Dedifferentiated amniotic fluid mesenchymal stem cell (primary cell): ENCODE measurements around the gene AKR1E2.

Experiments used
- DNase-seq: peaks from one replicate; pipeline ENCODE4 v3.0.0-alpha.2; 2016; ENCODE audit errors: extremely low spot score

The AKR1E2 gene

DNA sequence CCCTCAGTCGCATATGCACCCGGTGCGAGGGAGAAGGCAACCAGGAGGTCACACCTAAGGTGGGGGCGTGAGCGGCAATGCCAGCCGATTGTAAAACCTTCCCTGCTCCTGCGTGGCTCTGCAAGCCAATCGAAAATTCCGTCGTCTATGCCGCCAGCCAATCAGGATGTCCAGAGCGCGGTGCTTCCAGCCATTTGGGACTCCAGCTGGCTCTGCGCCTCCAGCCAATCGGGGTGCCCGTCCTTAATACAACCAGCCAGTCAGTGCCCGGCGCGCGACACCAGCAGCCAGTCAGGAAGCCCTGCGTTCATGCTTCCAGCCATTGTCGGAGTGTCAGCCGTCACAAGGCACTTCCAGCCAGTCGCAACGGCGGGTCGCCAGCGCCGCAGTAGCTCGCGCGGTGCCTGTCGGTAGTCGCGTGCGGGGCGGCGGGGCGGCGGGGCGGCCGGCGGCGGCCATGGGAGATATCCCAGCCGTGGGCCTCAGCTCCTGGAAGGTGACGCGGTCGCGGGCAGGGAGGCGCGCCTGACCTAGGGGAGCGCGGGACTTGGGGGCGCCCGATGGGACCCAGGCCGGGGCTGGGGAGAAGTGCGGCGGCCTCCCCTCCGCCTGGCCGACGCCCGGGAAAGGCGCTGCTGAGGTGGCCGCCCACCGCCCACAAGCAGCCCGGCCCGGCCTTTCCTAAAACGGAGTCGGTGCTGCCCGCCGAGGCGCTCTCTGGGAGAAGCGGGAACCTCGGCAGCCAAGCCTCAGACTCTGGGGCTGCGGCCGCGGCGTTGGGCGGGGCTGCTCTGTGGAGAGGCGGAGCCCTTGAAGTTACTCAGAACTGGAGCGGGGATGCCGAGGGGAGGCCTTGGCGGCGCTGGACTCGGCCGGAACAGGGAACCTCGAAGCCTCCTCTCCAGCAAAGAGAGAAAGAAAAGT, at the start of gene AKR1E2:
TSS of gene AKR1E2 (plus strand) at position 340 of the 924 bp plus-strand sequence. CDS start at position 458, 118 bp downstream.
- peak; percentile 73 for DNase-seq

DNA sequence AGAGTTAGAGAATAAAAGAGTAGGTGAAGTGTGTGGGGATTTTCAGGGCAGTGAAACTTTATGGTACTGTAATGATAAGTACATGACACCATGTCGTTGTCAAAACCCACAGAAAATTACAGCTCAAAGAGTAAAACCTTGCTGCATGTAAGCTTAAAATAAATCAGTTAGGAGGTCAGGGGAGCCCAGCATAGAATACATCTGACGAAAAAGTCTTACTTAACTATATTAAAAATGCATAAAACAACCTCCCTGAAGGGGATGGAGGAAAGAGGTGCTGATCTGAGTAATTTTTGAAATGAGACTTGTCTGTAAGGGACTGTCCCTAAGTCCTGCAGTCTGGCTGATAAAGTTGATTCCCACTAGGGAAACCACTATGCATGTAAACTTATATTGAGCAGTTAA, 49.8 kb upstream of the AKR1E2 start:
- no peak for DNase-seq

DNA sequence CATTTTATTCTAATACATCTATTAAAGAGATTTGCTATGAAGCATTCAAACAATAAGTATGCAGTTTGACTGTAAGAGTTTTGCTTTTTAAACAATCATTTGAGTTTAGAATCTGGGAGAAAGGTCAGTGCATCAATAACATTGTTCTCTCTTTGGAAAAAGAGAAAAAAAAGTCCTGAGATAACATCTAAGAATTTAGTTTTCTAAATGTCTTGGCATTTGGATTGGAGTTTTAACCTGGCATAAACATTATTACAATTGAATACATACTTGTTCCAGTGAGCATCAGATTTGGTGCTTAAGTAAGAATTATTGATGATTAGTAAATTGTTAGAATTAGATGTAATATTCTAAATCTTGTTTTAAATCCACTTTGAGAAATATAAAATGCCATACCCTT, 47.2 kb upstream of the AKR1E2 start:
- DNase-seq, result no peak

DNA sequence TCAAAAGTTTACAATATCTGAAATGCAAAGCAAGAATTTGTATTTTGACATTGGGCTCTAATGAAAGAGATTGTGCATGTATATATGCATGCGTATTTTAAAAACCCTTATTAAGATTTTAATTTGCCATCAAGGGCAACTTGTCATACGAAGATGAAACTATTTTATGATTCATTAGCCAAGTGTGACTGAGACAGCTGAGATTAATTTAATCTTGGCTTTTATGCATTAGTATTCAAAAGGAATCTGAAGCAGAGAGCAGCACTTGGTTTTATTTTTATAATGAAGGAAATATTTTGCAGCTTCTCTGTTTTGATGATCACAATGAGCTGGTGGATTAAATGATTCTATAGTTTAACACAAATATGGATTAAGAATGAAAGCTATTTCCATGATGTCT, 45.9 kb upstream of the AKR1E2 start:
- no peak for DNase-seq

DNA sequence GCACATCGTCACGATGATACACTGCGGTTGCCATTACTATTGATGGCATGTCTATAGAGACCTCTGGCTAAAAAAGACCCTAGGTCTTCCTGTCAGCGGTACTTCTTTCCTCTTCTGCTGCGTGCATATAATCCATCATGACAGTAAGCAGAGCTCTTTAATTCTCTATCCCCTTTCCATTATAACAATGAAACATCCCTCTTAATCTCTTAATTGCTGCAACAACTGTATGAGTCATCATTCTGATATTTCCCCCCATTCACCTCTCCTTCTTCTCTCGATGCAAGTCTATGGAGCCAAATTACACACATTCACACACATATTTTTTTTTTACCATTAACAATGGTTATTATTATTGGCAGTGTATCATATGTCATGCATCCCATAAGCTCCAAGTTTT, 45.2 kb upstream of the AKR1E2 start:
- DNase-seq, result no peak

DNA sequence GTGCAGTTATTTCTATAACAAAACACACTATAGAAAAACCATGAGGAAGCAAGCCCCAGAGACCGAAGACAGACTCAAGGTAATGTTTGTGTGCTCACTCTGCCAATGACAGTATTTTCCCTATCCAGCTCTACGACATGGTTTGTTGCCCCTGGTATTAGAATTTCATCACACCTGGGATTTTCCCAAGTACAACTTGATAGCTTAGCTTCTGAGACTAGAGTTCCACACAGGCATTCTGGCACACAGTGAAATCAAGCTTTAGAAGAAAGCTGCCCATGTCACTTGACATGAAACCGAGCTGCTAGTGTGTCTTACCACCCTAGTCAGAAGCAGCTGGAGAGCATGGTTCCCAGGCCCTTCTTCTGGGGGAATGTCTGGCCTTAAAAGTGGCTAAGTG, 44.1 kb upstream of the AKR1E2 start:
- DNase-seq, result no peak

DNA sequence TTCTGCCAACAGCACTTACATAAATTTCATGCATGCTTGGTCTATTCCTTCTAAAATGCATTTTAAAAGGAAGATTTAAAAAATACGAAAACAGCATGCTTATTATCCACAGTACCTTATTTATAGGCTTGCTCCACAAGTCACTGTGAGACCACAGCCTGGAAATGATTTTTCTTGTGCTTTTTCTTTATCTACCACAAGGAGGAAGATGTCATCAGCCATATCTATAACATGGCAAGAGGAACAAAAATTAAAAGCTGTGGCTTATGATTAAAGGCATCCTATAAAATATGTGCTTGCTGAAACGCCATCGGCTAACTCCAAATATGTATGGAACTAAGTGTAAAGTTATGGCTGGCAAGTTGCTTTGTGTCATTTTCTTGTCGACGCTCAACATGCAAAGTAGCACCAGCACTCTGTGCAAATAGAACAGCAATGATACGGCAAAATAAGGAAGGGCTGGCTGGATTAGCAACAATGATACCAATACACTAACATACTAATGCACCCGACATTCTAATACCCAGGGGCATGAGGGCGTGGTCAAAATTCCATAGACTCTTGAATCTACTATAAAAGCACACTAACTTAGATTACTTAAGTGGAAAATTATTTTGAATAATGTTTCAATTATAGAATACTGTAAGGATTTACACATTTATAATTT, 41.2 kb upstream of the AKR1E2 start:
- no peak for DNase-seq

DNA sequence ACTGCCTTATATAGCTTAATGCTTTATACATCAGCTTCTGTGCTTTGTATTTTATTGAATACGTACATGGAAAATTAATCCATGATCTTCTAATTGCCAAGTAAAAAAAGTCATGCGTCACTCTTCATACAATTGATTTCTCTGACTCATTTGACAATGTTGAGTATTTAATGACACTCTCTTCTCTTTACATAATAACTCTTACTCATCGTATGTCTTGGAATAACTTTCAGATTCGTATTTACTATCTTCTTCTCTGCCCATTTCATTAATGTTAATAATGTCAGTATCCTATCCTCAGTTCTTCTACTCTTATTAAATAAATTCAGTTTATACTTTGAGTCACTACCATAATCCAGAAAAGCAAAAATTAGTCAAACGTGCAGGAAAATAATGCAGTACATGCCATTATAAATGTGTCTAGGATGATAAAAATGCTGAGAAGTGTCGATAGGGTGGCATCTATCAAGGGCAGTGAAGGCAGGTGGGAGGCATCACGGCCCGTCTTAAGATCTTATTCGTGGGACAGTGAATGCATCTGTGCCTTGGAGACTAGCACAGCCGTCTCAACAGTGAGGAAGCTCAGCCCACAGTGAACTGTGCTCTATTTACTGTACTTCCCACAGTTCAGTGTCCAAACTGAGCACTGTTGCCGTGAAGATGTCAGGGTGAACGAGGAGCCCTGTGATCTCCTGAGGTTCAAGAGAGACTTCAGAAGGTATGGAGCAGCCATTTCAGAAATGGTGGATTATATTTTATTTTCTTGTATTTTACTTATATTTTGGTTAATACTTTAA, 39.8 kb upstream of the AKR1E2 start:
- no peak for DNase-seq

DNA sequence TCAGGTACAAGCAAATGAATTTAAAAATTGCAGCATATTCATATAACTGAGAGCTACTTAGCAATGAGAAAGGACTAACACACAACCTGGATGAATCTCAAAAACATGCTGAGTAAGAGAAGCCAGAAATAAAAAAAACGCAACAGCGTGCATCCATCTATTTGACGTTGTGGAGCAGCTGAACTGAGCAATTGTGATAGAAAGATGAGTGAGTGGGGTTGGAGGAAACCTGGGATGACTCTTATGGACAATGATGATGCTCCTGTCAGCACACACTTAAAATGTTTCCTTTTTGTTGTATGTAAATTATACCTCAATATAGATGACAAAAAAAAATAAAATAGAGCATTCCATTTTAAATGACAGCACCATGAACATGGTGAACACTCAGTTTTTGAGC, 36.0 kb upstream of the AKR1E2 start:
- DNase-seq, result no peak

DNA sequence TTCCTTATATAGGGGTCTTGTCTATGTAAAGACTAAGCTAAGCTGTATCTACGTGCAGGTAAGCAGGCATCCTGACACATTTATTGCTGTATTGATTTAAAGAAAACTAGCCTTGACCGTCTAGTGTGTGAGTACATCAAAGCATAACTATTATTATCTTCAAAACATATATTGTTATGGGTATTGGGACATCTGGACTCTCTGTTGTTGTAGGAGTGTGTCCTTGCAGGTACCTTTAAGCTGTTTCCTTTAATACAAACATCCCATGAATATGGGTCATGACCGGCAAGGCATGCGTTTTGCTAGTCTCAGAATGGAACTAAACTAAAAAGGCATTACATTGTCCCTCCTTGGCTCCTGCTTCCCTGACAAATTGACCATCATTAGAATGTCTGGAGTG, 35.1 kb upstream of the AKR1E2 start:
- DNase-seq, result no peak

DNA sequence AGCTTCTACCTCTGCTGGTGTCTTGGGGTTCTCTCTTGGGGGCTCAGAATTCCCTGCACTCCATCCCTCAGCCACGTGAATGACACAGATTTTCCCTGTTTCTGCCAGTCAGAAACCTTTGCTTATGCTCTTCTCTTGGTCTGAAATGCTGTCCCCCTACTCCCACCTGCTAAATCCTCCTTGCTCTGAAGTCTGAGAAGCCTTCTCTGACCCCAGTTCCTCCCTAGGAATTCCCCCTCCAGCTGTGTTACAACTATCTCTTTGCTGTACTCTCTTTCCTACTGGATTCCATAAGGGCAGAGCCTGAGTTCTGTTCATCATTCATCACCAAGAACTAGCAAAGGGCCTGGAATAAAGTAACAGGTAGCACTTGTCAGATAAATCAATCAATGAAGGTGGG, 33.6 kb upstream of the AKR1E2 start:
- no peak for DNase-seq

DNA sequence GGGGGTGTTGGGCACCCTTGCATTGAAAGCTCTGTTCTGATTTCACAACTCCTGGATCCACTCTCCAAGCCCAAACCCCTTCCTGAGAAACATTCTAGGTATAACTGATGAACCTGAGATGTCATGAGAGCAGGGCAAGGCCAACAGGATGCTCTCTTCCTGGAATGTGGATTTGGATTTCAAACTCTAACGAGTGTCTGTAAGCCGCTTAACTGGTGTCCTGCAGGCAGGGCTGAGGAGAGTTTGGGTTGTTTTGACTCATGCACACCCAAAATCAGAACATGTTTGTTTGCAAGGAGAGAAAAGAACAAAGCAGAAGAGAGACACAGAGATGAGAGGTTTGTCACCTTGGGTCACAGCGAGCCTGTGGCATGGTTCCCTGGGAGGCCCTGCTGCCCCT, 24.6 kb upstream of the AKR1E2 start:
- no peak for DNase-seq

DNA sequence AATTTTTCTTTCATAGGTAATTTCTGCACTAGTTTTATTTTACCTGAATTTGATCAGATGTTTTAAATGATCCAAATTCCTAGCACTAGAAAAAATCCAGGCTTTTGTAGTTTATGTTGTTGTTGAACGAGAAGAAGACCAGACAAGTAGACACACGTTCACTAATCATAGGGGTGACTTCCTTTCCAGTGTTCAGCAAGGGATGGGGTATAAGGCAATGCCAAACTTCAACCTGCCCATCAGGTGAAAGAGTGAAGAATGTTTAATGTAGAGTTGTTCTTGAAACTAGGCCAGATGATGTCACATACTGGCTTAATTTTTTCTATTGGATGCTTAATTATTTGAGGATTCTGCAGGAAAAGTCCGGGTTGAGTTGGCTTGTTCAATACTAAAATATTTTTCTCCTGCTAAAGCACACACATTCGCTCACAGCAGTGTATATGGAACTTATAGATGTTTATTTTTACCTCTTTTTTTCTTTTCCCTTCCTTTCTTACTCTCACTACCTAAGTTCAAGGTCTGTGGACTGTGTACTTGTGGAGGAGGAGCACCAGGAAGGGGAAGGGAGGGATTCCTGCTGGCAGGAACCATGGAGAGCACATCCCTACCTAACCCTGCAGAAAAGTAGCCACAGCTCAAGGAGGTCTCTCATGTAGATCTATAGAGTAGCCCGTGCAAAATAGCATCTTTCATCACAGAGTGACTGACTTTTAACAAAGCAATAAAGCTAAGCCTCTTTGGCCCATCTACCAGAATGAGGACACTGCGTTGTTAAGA, 23.1 kb upstream of the AKR1E2 start:
- no peak for DNase-seq

DNA sequence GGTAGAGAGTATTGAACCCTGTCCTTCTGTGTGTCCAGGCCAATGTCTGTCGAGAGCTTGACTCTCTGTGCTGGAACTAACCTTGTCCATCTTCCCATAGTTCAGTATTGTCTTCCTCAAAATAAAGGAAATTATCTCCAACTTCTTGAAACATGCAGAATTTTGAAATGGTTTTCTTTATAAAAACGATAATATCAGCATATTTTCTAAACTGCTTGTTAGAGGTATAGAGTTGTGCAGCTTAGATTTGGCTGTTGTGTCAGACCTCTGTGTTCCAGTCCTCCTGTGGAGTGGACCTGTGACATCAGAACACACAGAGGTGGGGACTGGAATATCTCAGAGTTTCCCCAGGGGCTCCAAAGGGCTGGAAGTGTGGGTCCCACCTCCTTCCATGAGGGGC, 22.2 kb upstream of the AKR1E2 start:
- no peak for DNase-seq

DNA sequence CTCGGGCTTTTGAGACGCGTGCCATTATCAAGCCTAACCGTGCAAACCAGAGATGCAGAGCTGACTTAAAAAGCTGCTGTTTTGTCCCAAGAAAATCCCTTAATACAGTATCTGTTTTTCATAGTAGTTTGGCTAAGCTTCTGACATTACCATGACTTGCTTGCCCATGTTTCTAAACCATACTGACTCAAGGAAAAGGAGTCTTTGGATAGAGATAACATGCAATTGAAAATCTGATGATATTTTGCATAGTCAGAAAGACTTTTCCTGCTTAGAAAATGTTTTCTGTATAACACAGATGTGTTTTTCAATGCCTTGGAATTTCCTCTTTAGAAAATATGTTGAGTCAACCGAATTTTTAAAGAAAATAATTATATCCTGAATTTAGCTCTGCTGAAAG, 21.5 kb upstream of the AKR1E2 start:
- DNase-seq, result peak; percentile 58

DNA sequence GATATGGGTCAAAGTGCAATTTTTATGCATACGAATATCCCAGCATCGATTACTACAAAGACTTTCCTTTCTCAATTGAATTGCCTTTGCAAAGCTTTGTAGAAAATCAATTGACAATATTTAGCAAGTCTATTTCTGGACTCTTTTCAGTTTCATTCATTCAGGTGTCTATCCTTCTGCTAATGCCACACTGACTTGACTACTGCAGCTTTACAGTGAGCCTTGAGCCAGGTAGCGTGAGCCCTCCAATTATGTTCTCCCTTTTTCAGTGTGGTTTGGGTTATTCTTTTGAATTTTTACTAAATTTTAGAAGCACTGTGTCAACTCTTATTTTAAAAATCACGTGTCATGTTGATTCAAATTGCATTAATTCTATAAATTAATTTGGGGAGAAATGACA, 19.5 kb upstream of the AKR1E2 start:
- DNase-seq, result no peak

DNA sequence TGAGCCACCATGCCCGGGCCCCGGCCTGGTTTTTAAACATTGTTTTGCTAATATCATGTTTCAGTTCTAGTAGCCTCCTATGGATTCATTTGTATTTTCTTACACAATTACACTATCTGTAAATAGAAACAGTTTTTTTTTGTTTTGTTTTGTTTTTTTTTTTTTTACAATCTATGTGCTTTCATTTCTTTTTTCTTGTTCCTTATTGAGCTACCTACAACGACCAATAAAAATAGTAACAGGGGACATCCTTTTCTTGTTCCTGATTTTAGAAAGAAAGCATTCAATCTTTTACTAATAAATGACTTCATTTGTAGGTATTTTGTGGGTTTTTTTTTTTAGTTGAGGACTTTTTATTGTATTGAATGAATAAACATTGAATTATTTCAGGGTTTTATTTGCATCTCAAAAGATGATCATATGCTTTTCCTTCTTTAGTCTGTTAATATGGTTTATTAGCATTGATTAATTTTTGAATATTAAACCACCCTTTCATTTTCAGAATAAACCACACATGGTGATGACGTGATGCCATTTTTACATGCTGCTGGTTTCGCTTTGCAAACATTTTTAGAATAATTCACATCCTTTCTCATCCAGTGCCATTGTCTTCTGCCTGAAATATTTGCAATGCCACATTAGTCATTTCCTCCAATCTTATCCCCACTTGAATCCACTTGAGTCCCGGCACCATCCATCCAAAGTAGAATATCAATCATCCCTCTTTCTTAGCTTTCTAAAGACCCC, 18.1 kb upstream of the AKR1E2 start:
- peak; percentile 54 for DNase-seq

DNA sequence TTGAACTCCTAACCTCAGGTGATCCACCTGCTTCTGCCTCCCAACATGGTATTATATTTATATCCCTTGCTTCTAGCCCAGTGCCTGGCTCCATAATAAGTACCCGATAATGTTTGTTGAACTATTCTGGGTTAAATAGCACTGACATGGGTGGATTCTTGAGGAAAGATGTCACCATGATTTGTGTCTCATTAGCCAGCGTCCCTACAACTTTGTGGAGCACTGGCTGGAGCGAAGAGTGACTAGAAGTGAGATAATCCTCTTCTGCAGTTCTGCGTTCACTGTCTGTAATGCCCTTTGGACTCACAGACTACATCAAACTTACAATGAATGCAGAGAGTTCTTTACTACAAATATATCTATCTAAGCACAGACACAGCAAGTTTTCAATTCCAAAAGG, 16.9 kb upstream of the AKR1E2 start:
- no peak for DNase-seq

DNA sequence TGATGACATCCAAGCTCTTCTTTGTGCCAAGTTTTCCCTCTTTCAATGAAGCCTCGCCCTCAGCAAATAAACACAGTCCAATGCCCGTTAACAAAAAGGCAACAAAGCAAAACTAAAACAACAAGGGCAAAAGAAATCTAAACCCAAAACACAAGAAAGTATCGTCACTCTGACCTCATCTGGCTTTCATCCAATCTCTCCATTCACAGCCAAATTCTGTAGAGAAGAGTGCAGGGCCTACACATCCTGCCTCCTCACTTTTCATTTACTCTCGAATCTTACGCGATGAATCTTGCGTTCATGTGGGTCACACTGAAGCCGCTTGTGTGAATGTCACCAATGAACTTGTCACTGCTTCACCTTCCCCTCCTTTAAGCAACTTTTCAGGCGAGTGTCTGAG, 15.9 kb upstream of the AKR1E2 start:
- DNase-seq, result no peak

DNA sequence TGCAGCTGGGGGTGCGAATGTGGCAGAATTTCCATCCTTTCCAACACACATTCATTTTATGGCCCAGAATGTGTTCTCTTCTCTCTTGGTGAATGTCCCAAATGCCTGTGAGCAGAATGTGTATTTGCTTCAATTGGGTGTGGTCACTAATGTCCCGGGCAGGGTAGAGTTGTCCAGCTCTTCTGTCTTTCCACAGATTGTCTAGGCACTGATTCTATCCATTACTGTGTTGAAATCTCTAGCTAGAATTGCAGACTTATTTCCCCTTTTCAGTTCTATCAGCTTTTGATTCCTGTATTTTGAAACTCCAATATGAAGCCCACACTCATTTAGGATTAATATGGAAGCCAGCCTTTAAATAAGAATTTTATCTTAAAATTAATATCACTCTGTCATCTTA, 14.0 kb upstream of the AKR1E2 start:
- no peak for DNase-seq

DNA sequence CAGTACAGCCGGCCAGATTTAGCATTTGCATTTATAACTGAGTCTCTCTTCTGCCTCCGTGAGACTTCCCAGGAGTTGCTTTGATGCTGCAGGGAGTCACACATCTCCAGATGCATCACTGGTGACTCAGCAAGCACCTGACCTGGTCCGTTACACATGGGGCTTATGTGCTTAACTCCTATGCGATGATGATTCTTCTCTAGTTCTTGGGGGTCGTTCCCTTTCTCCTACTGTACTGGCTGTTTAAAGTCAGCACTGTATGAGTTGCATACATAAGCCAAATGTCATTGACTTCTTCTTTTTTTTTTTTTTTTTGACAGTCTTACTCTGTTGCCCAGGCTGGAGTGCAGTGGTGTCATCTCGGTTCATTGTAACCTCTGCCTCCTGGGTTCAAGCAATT, 13.0 kb upstream of the AKR1E2 start:
- DNase-seq, result no peak
